Measurements from ENCODE around the gene RNF4. TPM values are rescaled to one million over a fixed set of nuclear protein-coding genes. Genes with fewer than 3 reads are reported as not detected.

The RNF4 gene
- total and polyA plus RNA-seq, 2 donors (not counting 1 experiment from before 2014, with no cell fraction given) = 45.6 to 72.4 TPM

- H3K9me3 ChIP-seq (ENCODE audit: control insufficient read depth, insufficient read depth, low read depth, low read length) = no peaks in the 10 kb centered on the region
- TF ChIP-seq EZH2 (IDR thresholded peaks at IDR 0.05; ENCODE audit: low read length, missing control alignments) = no peak
- no peak for TF ChIP-seq CTCF (conservative IDR thresholded peaks at IDR 0.05 in 1 of 2, IDR thresholded peaks at IDR 0.05 in 1 of 2; ENCODE audit: low read depth in 1 of 2, low read length in 2 of 2)
- H4K20me1 ChIP-seq (ENCODE audit: control insufficient read depth, extremely low read depth, insufficient read depth, low read length) = peaks cover 2% of the 10 kb centered on the region
- H3K4me2 ChIP-seq (ENCODE audit: extremely low read depth, insufficient read depth, low read length) = no peak overlapping the region
- no peaks in the 10 kb centered on the region for H3K36me3 ChIP-seq (ENCODE audit: control insufficient read depth, insufficient read depth, low read length)
- no peak overlapping the region for H3K4me3 ChIP-seq (replicated peaks in 1 of 4; ENCODE audit: control extremely low read depth in 1 of 4, insufficient read depth in 1 of 4, low read depth in 3 of 4, low read length in 4 of 4)
- no peak overlapping the region for H2AFZ ChIP-seq (ENCODE audit: low read length)
- H3K9ac ChIP-seq (ENCODE audit: insufficient read depth, low read length) = no peak overlapping the region
- H3K27ac ChIP-seq (ENCODE audit: insufficient read depth, low read length) = no peak overlapping the region
- no peak for DNase-seq (ENCODE audit: low read depth in 2 of 2)
- H3K79me2 ChIP-seq (ENCODE audit: control insufficient read depth, insufficient read depth, low read length) = peaks cover 87% of the 10 kb centered on the region
- H3K27me3 ChIP-seq (ENCODE audit: control insufficient read depth, insufficient read depth, low read length) = no peaks in the 10 kb centered on the region
- H3K4me1 ChIP-seq (ENCODE audit: control insufficient read depth, extremely low read depth, insufficient read depth, low read length) = no peaks in the 10 kb centered on the region
Observed at GRCh38 chr4:2560167-2560566, 91.3 kb downstream of the RNF4 start.

Other genes with a start within 250 kb of the RNF4 start
- gene HAUS3, start 227.0 kb upstream of the RNF4 start, total RNA-seq = 5.3 and 5.6 TPM in 2 replicates
- gene HAUS3, start 227.0 kb upstream of the RNF4 start, polyA plus RNA-seq = 5.3 and 5.9 TPM in 2 replicates
- 4.9 and 5.6 TPM in 2 replicates for gene POLN, start 227.0 kb upstream of the RNF4 start, total RNA-seq
- 0.58 and 1.2 TPM in 2 replicates for gene POLN, start 227.0 kb upstream of the RNF4 start, polyA plus RNA-seq
- gene MXD4, start 207.0 kb upstream of the RNF4 start, total RNA-seq = 26.7 and 42.1 TPM in 2 replicates
- gene MXD4, start 207.0 kb upstream of the RNF4 start, polyA plus RNA-seq = 22.1 and 25.4 TPM in 2 replicates
- gene ZFYVE28, start 50.5 kb upstream of the RNF4 start, total RNA-seq = 8.2 and 11.6 TPM in 2 replicates
- 2.4 and 5.0 TPM in 2 replicates for gene ZFYVE28, start 50.5 kb upstream of the RNF4 start, polyA plus RNA-seq
- gene CFAP99, start 50.2 kb upstream of the RNF4 start, total RNA-seq = under 0.01 TPM in 1 of 2 replicates, not detected in the other
- gene CFAP99, start 50.2 kb upstream of the RNF4 start, polyA plus RNA-seq = not detected in 2 replicates
- 7.4 and 10.9 TPM in 2 replicates for gene FAM193A, start 67.5 kb downstream of the RNF4 start, total RNA-seq
- gene FAM193A, start 67.5 kb downstream of the RNF4 start, polyA plus RNA-seq = 5.6 and 7.4 TPM in 2 replicates

Measured in fibroblast of lung (primary cell).